ENCODE measurements around the gene RASAL2. TPM values are rescaled to one million over a fixed set of nuclear protein-coding genes. Genes with fewer than 3 reads are reported as not detected.
A peak's percentile ranks its signal among the peaks of the same experiment; 100 is the strongest.

The RASAL2 gene
- total RNA-seq, 2 donors from 2014 or later = 9.9 to 20.4 TPM

- no peaks in the 10 kb centered on the region for H3K9me3 ChIP-seq
- peaks cover 1% of the 10 kb centered on the region for H3K4me1 ChIP-seq
- no peak for DNase-seq
- intact Hi-C loops (cut with DNase I) = no loop called here
- no peak for ATAC-seq
- H3K36me3 ChIP-seq (replicated peaks in 1 of 2; ENCODE audit: insufficient read depth in 1 of 2, low read depth in 2 of 2) = no peaks in the 10 kb centered on the region
- H3K4me3 ChIP-seq = no peak overlapping the region
- no peaks in the 10 kb centered on the region for H3K27me3 ChIP-seq
- no peak for TF ChIP-seq POLR2A (IDR thresholded peaks at IDR 0.05)
- TF ChIP-seq, protein P1, sequence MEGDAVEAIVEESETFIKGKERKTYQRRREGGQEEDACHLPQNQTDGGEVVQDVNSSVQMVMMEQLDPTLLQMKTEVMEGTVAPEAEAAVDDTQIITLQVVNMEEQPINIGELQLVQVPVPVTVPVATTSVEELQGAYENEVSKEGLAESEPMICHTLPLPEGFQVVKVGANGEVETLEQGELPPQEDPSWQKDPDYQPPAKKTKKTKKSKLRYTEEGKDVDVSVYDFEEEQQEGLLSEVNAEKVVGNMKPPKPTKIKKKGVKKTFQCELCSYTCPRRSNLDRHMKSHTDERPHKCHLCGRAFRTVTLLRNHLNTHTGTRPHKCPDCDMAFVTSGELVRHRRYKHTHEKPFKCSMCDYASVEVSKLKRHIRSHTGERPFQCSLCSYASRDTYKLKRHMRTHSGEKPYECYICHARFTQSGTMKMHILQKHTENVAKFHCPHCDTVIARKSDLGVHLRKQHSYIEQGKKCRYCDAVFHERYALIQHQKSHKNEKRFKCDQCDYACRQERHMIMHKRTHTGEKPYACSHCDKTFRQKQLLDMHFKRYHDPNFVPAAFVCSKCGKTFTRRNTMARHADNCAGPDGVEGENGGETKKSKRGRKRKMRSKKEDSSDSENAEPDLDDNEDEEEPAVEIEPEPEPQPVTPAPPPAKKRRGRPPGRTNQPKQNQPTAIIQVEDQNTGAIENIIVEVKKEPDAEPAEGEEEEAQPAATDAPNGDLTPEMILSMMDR (IDR thresholded peaks at IDR 0.05) = no peak
- H3K27ac ChIP-seq = no peak overlapping the region
Observed at GRCh38 chr1:178465011-178465410, 371.1 kb downstream of the RASAL2 start.

DNA sequence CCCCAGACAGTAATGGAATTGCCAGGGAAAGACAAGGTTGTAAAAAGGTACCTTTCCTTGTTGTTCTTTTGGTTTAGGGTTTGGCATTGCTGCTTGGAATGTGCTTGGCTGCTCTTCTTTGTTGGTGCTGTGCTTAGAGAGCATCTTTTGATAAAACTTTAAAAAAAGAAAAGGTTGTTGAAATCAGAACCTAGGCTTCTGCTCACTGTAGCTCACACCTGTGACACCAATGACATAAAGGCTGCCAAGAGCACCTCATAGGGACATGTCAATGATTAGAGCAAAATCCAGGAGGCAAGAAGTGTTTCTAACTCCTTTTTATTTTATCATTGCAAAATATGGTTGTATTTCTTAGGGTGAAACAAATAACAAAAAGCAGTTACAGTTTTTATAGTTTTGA is 373.9 kb downstream of the RASAL2 start:
- Histone ChIP-seq H3K9me3 (no peaks in the 10 kb centered on the region), H3K4me1 (peaks cover 6% of the 10 kb centered on the region), H3K4me3 (no peak overlapping the region), H3K27ac (no peak overlapping the region), H3K36me3 (replicated peaks in 1 of 2; ENCODE audit: insufficient read depth in 1 of 2, low read depth in 2 of 2) (no peaks in the 10 kb centered on the region), H3K27me3 (no peaks in the 10 kb centered on the region)
- TF ChIP-seq POLR2A (IDR thresholded peaks at IDR 0.05) = no peak
- TF ChIP-seq, protein P1 (IDR thresholded peaks at IDR 0.05) = no peak
- DNase-seq = no peak
- intact Hi-C loops (cut with DNase I) = no loop called here
- no peak for ATAC-seq

DNA sequence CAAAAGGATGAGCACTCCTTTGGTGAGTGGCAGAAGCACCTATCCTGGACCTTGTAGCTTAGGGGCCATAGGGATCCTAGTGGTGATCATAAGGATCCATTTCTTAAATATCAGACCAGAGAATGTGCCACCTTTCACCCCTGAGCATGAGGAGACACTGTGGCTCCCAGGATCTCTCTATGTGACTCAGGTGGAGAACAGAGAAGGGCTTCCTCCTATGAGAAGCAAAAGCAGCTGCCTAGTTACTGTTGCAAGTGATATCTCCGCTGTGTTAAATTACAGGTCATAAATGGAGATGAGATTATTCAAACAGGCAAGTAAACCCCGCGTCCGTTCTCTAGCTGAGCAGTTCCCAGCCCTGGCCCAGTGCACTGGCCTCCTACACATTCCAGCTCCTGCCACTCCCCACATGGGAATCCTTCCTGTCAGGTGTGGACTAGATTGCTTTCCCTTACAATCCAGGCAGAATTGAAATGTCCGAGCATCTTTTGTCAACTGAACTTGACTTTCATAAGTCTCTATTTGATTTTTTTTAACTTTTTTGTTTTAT is 376.6 kb downstream of the RASAL2 start:
- H3K9me3 ChIP-seq = no peaks in the 10 kb centered on the region
- H3K36me3 ChIP-seq (replicated peaks in 1 of 2; ENCODE audit: insufficient read depth in 1 of 2, low read depth in 2 of 2) = no peaks in the 10 kb centered on the region
- H3K4me3 ChIP-seq = no peak overlapping the region
- no peaks in the 10 kb centered on the region for H3K27me3 ChIP-seq
- intact Hi-C loops (cut with DNase I) = no loop called here
- H3K4me1 ChIP-seq = peaks cover 6% of the 10 kb centered on the region
- ATAC-seq (peak; percentile 58), DNase-seq (peak in 2 of 4 donors; percentile 36 to 39)
- 63 to 68% methylated on average over 5 of the region's 5 CpGs for WGBS, 2 donors
- no peak for TF ChIP-seq POLR2A (IDR thresholded peaks at IDR 0.05)
- TF ChIP-seq, protein P1 (IDR thresholded peaks at IDR 0.05) = no peak
- peak overlapping the region in 2 of 4 donors; percentile 58 to 60 for H3K27ac ChIP-seq

DNA sequence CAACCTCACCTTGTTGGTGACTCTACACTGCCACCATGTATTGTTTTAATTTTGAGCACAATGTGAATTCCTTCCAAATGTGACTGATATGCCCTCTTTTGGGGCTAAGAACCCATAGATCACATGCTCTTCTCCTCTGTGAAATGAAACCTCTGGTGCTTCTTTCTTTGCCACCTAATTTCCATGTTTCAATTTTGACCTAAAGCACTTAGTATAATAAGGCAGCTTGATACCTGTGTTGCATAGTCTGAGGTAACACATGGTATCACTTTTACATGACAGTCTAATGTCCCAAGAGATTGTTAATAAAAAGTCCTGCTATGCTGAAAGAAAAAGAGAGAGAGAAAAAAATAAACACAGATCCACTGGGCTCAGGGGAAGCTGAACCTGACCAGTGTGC is 378.6 kb downstream of the RASAL2 start:
- no peak overlapping the region for H3K27ac ChIP-seq
- no peaks in the 10 kb centered on the region for H3K9me3 ChIP-seq
- DNase-seq = no peak
- ATAC-seq = no peak
- TF ChIP-seq POLR2A (IDR thresholded peaks at IDR 0.05) = no peak
- TF ChIP-seq, protein P1 (IDR thresholded peaks at IDR 0.05) = no peak
- intact Hi-C loops (cut with DNase I) = no loop called here
- no peak overlapping the region for H3K4me3 ChIP-seq
- H3K36me3 ChIP-seq (replicated peaks in 1 of 2; ENCODE audit: insufficient read depth in 1 of 2, low read depth in 2 of 2) = no peaks in the 10 kb centered on the region
- peaks cover 10% of the 10 kb centered on the region for H3K4me1 ChIP-seq
- H3K27me3 ChIP-seq = no peaks in the 10 kb centered on the region

- TF ChIP-seq, protein P1 (IDR thresholded peaks at IDR 0.05) = no peak
- no peak for TF ChIP-seq POLR2A (IDR thresholded peaks at IDR 0.05)
- Histone ChIP-seq H3K4me3 (no peak overlapping the region), H3K27me3 (no peaks in the 10 kb centered on the region), H3K27ac (peak overlapping the region in 1 of 4 donors; percentile 1), H3K9me3 (no peaks in the 10 kb centered on the region), H3K36me3 (replicated peaks in 1 of 2; ENCODE audit: insufficient read depth in 1 of 2, low read depth in 2 of 2) (no peaks in the 10 kb centered on the region), H3K4me1 (peaks cover 8% of the 10 kb centered on the region)
- 69 to 77% methylated on average over 4 of the region's 4 CpGs for WGBS, 2 donors
- intact Hi-C loops (cut with DNase I) = no loop called here
- ATAC-seq (no peak), DNase-seq (no peak)
Observed at GRCh38 chr1:178477373-178477772, 383.5 kb downstream of the RASAL2 start.
